Neural progenitor cell (in vitro differentiated cells): ENCODE data around the gene GFRA4. TPM values are rescaled to one million over a fixed set of nuclear protein-coding genes. Genes with fewer than 3 reads are reported as not detected.

Source experiments
- DNase-seq: peaks from one replicate; pipeline ENCODE4 v3.0.0-alpha.2; 2016; ENCODE audit warnings: low spot score
- H2AFZ ChIP-seq: fragments of 200-600 bp; sonication (generic); replicated peaks from 2 replicates; pipeline ENCODE4 v1.6.1; 2016; ENCODE audit warnings: antibody characterized with exemption
- H3F3A ChIP-seq: fragments of 200-600 bp; sonication (generic); 2 replicates; pipeline ENCODE4 v1.6.1; 2016; ENCODE audit warnings: antibody characterized with exemption, low read depth
- H3K27ac ChIP-seq: fragments of 200-600 bp; sonication (generic); 2 replicates; pipeline ENCODE4 v1.5.1; 2016; ENCODE audit warnings: mild to moderate bottlenecking
- H3K27me3 ChIP-seq: fragments of 200-600 bp; sonication (generic); 2 replicates; pipeline ENCODE4 v1.6.1; 2016; ENCODE audit warnings: mild to moderate bottlenecking, moderate library complexity
- H3K36me3 ChIP-seq: fragments of 200-600 bp; sonication (generic); 2 replicates; pipeline ENCODE4 v1.5.1; 2016
- H3K4me1 ChIP-seq: fragments of 200-600 bp; sonication (generic); 2 replicates; pipeline ENCODE4 v1.6.1; 2016; ENCODE audit warnings: mixed run types
- H3K4me2 ChIP-seq: fragments of 200-600 bp; sonication (generic); 2 replicates; pipeline ENCODE4 v1.6.1; 2016
- H3K4me3 ChIP-seq: fragments of 200-600 bp; sonication (generic); 2 replicates; pipeline ENCODE4 v1.5.1; 2016
- H3K79me2 ChIP-seq: fragments of 200-600 bp; sonication (generic); 2 replicates; pipeline ENCODE4 v1.6.1; 2016; ENCODE audit warnings: low read depth
- H3K9ac ChIP-seq: fragments of 200-600 bp; sonication (generic); 2 replicates; pipeline ENCODE4 v1.6.1; 2016
- H3K9me3 ChIP-seq: fragments of 200-600 bp; sonication (generic); 2 replicates; pipeline ENCODE4 v1.5.1; 2016; ENCODE audit warnings: low read depth
- H4K20me1 ChIP-seq: fragments of 200-600 bp; sonication (generic); 2 replicates; pipeline ENCODE4 v1.6.1; 2016; ENCODE audit warnings: low read depth
- H3K27ac Mint-ChIP-seq: 3 replicates; pipeline ENCODE4 v1.8.0; 2021; ENCODE audit warnings: mixed read lengths
- H3K27me3 Mint-ChIP-seq: 2 replicates; pipeline ENCODE4 v1.8.0; 2022; ENCODE audit warnings: low read depth, mild to moderate bottlenecking, inconsistent platforms, moderate library complexity, mixed read lengths; ENCODE audit not compliant: insufficient read depth
- H3K36me3 Mint-ChIP-seq: 3 replicates; pipeline ENCODE4 v1.8.0; 2021; ENCODE audit warnings: mixed read lengths
- H3K4me1 Mint-ChIP-seq: 3 replicates; pipeline ENCODE4 v1.8.0; 2021; ENCODE audit warnings: mixed read lengths
- H3K4me3 Mint-ChIP-seq: 3 replicates; pipeline ENCODE4 v1.8.0; 2021; ENCODE audit warnings: mild to moderate bottlenecking, moderate library complexity, mixed read lengths
- H3K9me3 Mint-ChIP-seq: 3 replicates; pipeline ENCODE4 v1.8.0; 2020; ENCODE audit warnings: mixed read lengths
- CTCF ChIP-seq: fragments of 200-600 bp; sonication (generic); IDR thresholded peaks from 2 replicates; pipeline ENCODE4 v1.5.1; 2017; ENCODE audit warnings: antibody characterized with exemption, mild to moderate bottlenecking
- EZH2 ChIP-seq: fragments of 200-600 bp; sonication (generic); IDR thresholded peaks from 2 replicates; pipeline ENCODE4 v1.6.1; 2017; ENCODE audit warnings: antibody characterized with exemption, mild to moderate bottlenecking, moderate library complexity
- EZH2phosphoT487 ChIP-seq: fragments of 200-600 bp; sonication (generic); IDR thresholded peaks from 2 replicates; pipeline ENCODE4 v1.6.1; 2017; ENCODE audit warnings: antibody characterized with exemption
- total RNA-seq: library from RNA; depleted of rRNA; stranded (reverse); fragments of >200 nt; gene quantifications from 2 replicates; pipeline ENCODE4 v1.2.3, GENCODE V29; 2015; ENCODE audit warnings: low replicate concordance

GFRA4 gene
- total RNA-seq, 1 donor from 2014 or later, result not detected

- DNase-seq, result peak; percentile 27
- H2AFZ ChIP-seq, result no peak overlapping the region
- Mint-ChIP-seq H3K27ac (peak overlapping the region; percentile 22), H3K4me1 (peaks cover 25% of the 10 kb centered on the region), H3K36me3 (no peaks in the 10 kb centered on the region), H3K9me3 (no peaks in the 10 kb centered on the region), H3K4me3 (peak overlapping the region; percentile 59), H3K27me3 (peaks cover 26% of the 10 kb centered on the region)
- H3K79me2 ChIP-seq, result no peaks in the 10 kb centered on the region
- H3K36me3 ChIP-seq, result no peaks in the 10 kb centered on the region
- no peak overlapping the region for H3K9ac ChIP-seq
- H3K27ac ChIP-seq, result no peak overlapping the region
- TF ChIP-seq EZH2phosphoT487 (no peak), CTCF (no peak)
- H4K20me1 ChIP-seq, result no peaks in the 10 kb centered on the region
- H3K4me2 ChIP-seq, result no peak overlapping the region
- no peak overlapping the region for H3K4me3 ChIP-seq
- H3K27me3 ChIP-seq, result peaks cover 35% of the 10 kb centered on the region
- H3K4me1 ChIP-seq, result peaks cover 19% of the 10 kb centered on the region
- H3F3A ChIP-seq, result peaks cover 15% of the 10 kb centered on the region
- no peaks in the 10 kb centered on the region for H3K9me3 ChIP-seq
Observed at GRCh38 chr20:3679749-3680700, 16.8 kb upstream of the GFRA4 start.

GRCh38 chr20:3678856-3679720, 15.9 kb upstream of the GFRA4 start:
- Histone ChIP-seq H3K79me2 (no peaks in the 10 kb centered on the region), H4K20me1 (no peaks in the 10 kb centered on the region), H3K27me3 (peaks cover 28% of the 10 kb centered on the region), H3K4me2 (no peak overlapping the region), H3K9ac (no peak overlapping the region), H3K9me3 (no peaks in the 10 kb centered on the region), H3K4me1 (peaks cover 19% of the 10 kb centered on the region), H3K4me3 (no peak overlapping the region), H2AFZ (no peak overlapping the region), H3K27ac (no peak overlapping the region), H3F3A (peaks cover 15% of the 10 kb centered on the region), H3K36me3 (no peaks in the 10 kb centered on the region)
- TF ChIP-seq EZH2phosphoT487, result no peak
- TF ChIP-seq CTCF, result no peak
- TF ChIP-seq EZH2, result no peak
- peaks cover 27% of the 10 kb centered on the region for H3K27me3 Mint-ChIP-seq
- H3K36me3 Mint-ChIP-seq, result no peaks in the 10 kb centered on the region
- H3K9me3 Mint-ChIP-seq, result no peaks in the 10 kb centered on the region
- H3K4me1 Mint-ChIP-seq, result peaks cover 22% of the 10 kb centered on the region
- H3K4me3 Mint-ChIP-seq, result peak overlapping the region; percentile 59
- DNase-seq, result no peak
- peak overlapping the region; percentile 83 for H3K27ac Mint-ChIP-seq

GRCh38 chr20:3678198-3678597, 15.0 kb upstream of the GFRA4 start:
- Histone ChIP-seq H3K27me3 (peaks cover 31% of the 10 kb centered on the region), H2AFZ (no peak overlapping the region), H3K27ac (no peak overlapping the region), H3K4me3 (no peak overlapping the region), H4K20me1 (no peaks in the 10 kb centered on the region), H3F3A (peaks cover 15% of the 10 kb centered on the region), H3K9ac (no peak overlapping the region), H3K36me3 (no peaks in the 10 kb centered on the region), H3K4me2 (no peak overlapping the region), H3K79me2 (no peaks in the 10 kb centered on the region), H3K9me3 (no peaks in the 10 kb centered on the region), H3K4me1 (peaks cover 19% of the 10 kb centered on the region)
- Mint-ChIP-seq H3K4me1 (peaks cover 22% of the 10 kb centered on the region), H3K36me3 (no peaks in the 10 kb centered on the region), H3K27ac (no peak overlapping the region), H3K27me3 (peaks cover 23% of the 10 kb centered on the region), H3K9me3 (no peaks in the 10 kb centered on the region), H3K4me3 (no peak overlapping the region)
- no peak for TF ChIP-seq EZH2phosphoT487
- TF ChIP-seq EZH2, result no peak
- TF ChIP-seq CTCF, result no peak
- no peak for DNase-seq
